Activated naive CD4-positive, alpha-beta T cell (primary cell): ENCODE measurements around the gene ZNF654.
A peak's percentile ranks its signal among the peaks of the same experiment; 100 is the strongest.
"Not testable (repeated sequence)": the region's sequence is repeated elsewhere in the genome, so short reads cannot be mapped to it uniquely, and the experiment has no call there.

Experiments used
- DNase-seq, 4 experiments: peaks; one replicate each; lab custom pipeline; 2025; lab: John Stamatoyannopoulos, UW

ZNF654 gene

GRCh38 chr3:88142094-88142624 is 83.1 kb downstream of the ZNF654 start:
- no peak for DNase-seq

GRCh38 chr3:88147261-88147660 is 88.2 kb downstream of the ZNF654 start:
- no peak for DNase-seq

DNA sequence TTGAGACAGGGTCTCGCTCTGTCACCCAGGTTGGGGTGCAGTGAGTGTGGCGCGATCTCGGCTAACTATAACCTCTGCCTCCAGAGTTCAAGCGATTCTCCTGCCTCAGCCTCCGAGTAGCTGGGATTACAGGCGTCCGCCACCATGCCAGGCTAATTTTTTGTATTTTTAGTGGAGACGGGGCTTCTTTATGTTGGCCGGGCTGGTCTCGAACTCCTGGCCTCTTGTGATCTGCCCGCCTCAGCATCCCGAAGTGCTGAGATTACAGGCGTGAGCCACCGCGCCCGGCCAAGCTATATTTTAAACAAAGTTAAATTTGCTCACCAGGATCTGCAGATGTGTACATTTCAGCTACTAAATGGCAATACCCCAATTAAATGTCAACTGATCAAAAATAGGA is 89.6 kb downstream of the ZNF654 start:
- no peak for DNase-seq

GRCh38 chr3:88149101-88149508 is 90.0 kb downstream of the ZNF654 start:
- DNase-seq: peak in 2 of 4 experiments; percentile 26 to 39

- peak; percentile 52 to 80 (median 67) for DNase-seq
Measured at GRCh38 chr3:88149509-88150362, 90.7 kb downstream of the ZNF654 start, which contains the start of gene C3orf38. C3orf38 (plus strand) TSS chr3:88149959; CDS start chr3:88150053, 94 bp downstream.

DNA sequence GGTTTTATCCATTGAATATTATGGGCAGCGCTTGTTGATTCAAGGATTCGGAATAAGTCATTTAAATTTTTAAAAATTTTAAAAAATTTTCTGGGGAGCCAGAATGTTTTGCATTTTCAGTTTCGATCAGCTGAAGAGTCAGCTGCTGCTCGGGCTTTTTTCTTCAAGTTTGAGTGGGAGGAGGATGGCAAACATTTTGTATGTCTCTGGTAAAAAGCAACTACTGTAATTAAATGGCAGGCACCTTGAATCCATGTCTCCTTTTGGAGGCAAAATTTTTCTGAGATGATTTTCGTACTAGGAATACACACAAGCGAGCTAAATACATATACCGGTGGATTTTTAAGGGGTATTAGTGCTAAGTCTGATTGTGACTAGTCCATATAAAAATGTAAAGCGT is 91.3 kb downstream of the ZNF654 start:
- no peak for DNase-seq

GRCh38 chr3:88150806-88151205 is 91.8 kb downstream of the ZNF654 start:
- DNase-seq: no peak

DNA sequence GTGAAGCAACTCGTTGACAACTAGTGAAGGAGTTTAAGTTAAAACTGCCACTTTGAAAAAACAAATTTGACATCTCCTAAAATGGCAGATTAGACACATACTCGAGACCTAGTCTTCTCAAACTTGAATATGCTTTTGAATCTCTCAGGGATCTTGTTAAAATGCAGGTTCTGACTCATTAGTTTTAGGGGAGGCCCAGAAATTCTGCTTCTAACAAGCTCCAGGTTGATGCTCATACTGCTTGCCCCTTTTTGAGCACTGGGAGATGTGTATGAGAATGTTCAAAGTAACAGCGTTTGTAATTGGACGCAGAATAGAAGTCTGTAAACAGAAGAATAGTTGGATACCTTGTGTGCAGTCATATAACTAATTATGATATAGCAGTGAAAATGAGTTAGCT is 92.3 kb downstream of the ZNF654 start:
- DNase-seq: no peak

DNA sequence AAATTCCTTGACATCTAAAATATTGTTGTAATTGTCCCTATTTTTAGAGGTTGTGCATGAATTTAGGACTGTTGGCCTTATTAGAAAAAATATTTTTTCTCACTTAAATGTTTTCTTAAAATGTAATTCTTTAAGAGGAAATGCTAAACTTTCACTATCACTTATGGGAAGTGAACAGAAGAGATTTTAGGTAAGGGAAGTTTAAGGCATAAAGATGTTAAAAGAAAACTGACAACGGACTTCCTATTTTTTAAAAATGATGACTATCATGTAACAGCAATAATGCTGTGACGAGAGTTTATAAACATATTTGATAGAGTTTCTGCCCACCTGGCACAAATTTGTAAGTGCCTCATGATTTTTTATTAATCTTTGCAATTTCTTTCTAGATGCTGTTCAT is 93.8 kb downstream of the ZNF654 start:
- no peak for DNase-seq

DNA sequence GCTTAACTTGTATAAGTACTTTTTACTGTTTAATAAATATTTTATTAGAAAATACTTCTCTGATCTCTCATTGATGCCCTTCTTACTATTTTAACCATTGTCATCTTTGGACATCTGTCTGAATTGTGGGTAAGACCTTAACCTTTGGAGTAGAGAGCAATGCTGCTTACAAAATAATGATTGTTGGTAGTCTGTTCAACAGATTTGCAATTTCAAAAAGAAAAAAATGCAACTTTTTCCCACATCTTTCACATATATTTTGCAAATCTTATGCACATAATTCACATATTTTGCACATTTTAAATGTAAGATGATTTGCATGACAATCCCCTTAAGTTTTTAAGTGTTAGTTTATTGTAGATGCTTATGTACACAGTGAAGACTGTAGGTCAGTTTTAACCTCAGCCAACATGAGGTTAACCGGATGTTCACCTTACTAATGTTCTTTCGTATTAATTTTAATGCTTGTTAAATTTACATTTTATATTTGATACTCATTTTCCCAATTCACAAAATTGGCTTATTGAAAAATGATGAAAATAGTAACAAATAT is 107.4 kb downstream of the ZNF654 start:
- DNase-seq: no peak

- DNase-seq: no peak
Measured at GRCh38 chr3:88167173-88167572, 108.1 kb downstream of the ZNF654 start.

GRCh38 chr3:88167704-88168103 is 108.6 kb downstream of the ZNF654 start:
- no peak for DNase-seq

- no peak for DNase-seq
Measured at GRCh38 chr3:88168171-88168570, 109.1 kb downstream of the ZNF654 start.

DNA sequence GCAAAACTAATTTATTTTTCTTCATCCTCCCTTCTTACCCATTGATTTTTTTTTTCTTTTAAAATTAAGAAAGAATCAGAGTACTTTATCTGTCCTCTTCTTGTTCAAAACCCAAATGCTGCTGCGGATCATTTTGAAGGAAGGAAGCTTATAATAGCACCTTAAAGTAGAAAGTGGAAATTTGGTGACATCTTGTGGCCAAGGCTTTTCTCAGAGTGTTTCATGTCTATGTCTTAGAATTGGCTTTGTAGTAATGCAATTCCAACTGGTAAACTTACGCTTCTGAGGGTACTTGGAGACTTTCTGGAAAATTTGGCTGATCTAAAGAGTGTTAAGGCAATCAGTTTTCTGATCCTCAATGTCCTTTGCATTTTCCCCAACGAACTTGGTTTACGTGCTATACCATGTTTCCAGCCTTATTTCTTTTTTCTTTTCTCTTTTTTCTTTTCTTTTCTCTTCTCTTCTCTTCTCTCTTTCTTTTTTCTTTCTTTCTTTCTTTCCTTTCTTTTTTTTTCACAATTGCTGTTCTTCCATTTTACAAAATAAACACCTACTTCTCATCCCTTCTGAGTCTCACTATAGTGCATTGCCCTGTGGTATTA is 121.4 kb downstream of the ZNF654 start:
- DNase-seq: no peak

DNA sequence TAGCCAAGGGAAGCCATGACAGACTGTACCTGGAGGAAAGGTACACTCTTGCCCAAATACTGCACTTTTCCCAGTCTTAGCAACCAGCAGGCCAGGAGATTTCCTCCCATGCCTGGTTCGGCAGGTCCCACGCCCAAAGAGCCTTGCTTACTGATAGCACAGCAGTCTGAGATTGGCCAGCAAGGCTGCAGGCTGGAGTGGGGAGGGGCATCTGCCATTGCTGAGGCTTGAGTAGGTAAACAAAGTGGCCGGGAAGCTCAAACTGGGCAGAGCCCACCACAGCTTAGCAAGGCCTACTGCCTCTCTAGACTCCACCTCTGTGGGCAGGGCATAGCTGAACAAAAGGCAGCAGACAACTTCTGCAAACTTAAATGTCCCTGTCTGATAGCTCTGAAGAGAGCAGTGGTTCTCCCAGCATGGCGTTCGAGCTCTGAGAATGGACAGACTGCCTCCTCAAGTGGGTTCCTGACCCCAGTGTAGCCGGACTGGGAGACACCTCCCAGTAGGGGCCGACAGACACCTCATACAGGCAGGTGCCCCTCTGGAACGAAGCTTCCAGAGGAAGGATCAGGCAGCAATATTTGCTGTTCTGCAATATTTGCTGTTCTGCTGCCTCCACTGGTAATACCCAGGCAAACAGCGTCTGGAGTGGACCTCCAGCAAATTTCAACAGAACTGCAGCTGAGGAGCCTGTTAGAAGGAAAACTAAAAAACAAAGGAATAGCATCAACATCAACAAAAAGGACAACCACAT is 123.3 kb downstream of the ZNF654 start:
- not testable (repeated sequence) for DNase-seq

GRCh38 chr3:88188436-88188835 is 129.4 kb downstream of the ZNF654 start:
- DNase-seq: no peak

DNA sequence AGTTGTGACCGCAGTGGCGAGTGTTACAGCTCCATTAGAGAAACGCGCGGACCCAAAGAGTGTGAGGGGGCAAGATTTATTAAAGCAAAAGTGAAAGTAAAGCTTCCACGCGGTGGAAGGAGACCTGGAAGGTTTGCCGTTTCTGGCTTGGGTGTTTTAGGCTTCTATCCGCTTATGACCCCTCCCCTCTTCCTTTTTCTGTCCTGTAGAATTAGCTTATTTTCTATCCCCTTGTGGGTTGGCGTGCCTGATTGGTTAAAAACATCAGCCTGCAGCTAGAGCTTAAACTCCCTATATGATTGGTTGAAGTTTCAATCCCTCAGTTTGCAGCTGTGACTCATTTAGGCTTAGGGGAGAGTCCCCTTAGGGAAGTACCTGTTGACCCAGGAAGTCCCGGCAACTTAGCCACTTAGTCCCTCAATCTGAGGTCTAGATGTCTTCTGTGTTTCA is 130.3 kb downstream of the ZNF654 start:
- no peak for DNase-seq

- no peak for DNase-seq
Measured at GRCh38 chr3:88191872-88192409, 132.9 kb downstream of the ZNF654 start.

- DNase-seq: no peak
Measured at GRCh38 chr3:88192631-88193030, 133.6 kb downstream of the ZNF654 start.
